ENCODE measurements around the gene BEND2.

The BEND2 gene

GRCh38 chrX:18174209-18174608 is 46.5 kb downstream of the BEND2 start:
- H3K4me3 ChIP-seq (ENCODE audit: low read depth in 1 of 2, low read length in 1 of 2): no peak overlapping the region
- no peaks in the 10 kb centered on the region for H3K36me3 ChIP-seq
- no peaks in the 10 kb centered on the region for H3K4me1 ChIP-seq (ENCODE audit: control insufficient read depth in 1 of 2, insufficient read depth in 1 of 2, low read depth in 1 of 2, low read length in 1 of 2)
- TF ChIP-seq CTCF (IDR thresholded peaks at IDR 0.05): no peak
- H3K27ac ChIP-seq: no peak overlapping the region
- H3K27me3 ChIP-seq: no peaks in the 10 kb centered on the region
- no peaks in the 10 kb centered on the region for H3K9me3 ChIP-seq

- Histone ChIP-seq H3K4me1 (ENCODE audit: control insufficient read depth in 1 of 2, insufficient read depth in 1 of 2, low read depth in 1 of 2, low read length in 1 of 2) (no peaks in the 10 kb centered on the region), H3K36me3 (no peaks in the 10 kb centered on the region), H3K4me3 (ENCODE audit: low read depth in 1 of 2, low read length in 1 of 2) (no peak overlapping the region), H3K9me3 (no peaks in the 10 kb centered on the region), H3K27me3 (no peaks in the 10 kb centered on the region), H3K27ac (no peak overlapping the region)
- TF ChIP-seq CTCF (IDR thresholded peaks at IDR 0.05): no peak
Measured at GRCh38 chrX:18173494-18174180, 47.0 kb downstream of the BEND2 start.

GRCh38 chrX:18172970-18173369 is 47.7 kb downstream of the BEND2 start:
- no peaks in the 10 kb centered on the region for H3K36me3 ChIP-seq
- no peaks in the 10 kb centered on the region for H3K27me3 ChIP-seq
- H3K27ac ChIP-seq: no peak overlapping the region
- H3K9me3 ChIP-seq: no peaks in the 10 kb centered on the region
- H3K4me1 ChIP-seq (ENCODE audit: control insufficient read depth in 1 of 2, insufficient read depth in 1 of 2, low read depth in 1 of 2, low read length in 1 of 2): no peaks in the 10 kb centered on the region
- TF ChIP-seq CTCF (IDR thresholded peaks at IDR 0.05): no peak
- H3K4me3 ChIP-seq (ENCODE audit: low read depth in 1 of 2, low read length in 1 of 2): no peak overlapping the region

- no peak for TF ChIP-seq CTCF (IDR thresholded peaks at IDR 0.05)
- Histone ChIP-seq H3K9me3 (no peaks in the 10 kb centered on the region), H3K27ac (no peak overlapping the region), H3K4me1 (ENCODE audit: control insufficient read depth in 1 of 2, insufficient read depth in 1 of 2, low read depth in 1 of 2, low read length in 1 of 2) (no peaks in the 10 kb centered on the region), H3K4me3 (ENCODE audit: low read depth in 1 of 2, low read length in 1 of 2) (no peak overlapping the region), H3K27me3 (no peaks in the 10 kb centered on the region), H3K36me3 (no peaks in the 10 kb centered on the region)
Measured at GRCh38 chrX:18170910-18171309, 49.8 kb downstream of the BEND2 start.

GRCh38 chrX:18166068-18166467 is 54.6 kb downstream of the BEND2 start:
- no peaks in the 10 kb centered on the region for H3K36me3 ChIP-seq
- H3K27me3 ChIP-seq: no peaks in the 10 kb centered on the region
- H3K4me3 ChIP-seq (ENCODE audit: low read depth in 1 of 2, low read length in 1 of 2): no peak overlapping the region
- H3K27ac ChIP-seq: no peak overlapping the region
- H3K9me3 ChIP-seq: no peaks in the 10 kb centered on the region
- no peaks in the 10 kb centered on the region for H3K4me1 ChIP-seq (ENCODE audit: control insufficient read depth in 1 of 2, insufficient read depth in 1 of 2, low read depth in 1 of 2, low read length in 1 of 2)
- no peak for TF ChIP-seq CTCF (IDR thresholded peaks at IDR 0.05)
